Measurements from ENCODE around the gene CCDC51. TPM values are rescaled to one million over a fixed set of nuclear protein-coding genes. Genes with fewer than 3 reads are reported as not detected.
A peak's percentile ranks its signal among the peaks of the same experiment; 100 is the strongest.

CCDC51 gene
- polyA plus RNA-seq, 6 donors from 2014 or later: 4.1 to 14.8 (median 9.5) TPM

- no peaks in the 10 kb centered on the region for H3K36me3 Mint-ChIP-seq
- H3K27me3 Mint-ChIP-seq: no peaks in the 10 kb centered on the region
- peak overlapping the region in 1 of 6 donors; percentile 16 for H3K27ac Mint-ChIP-seq
- ATAC-seq (ENCODE audit: low read depth in 2 of 2) (no peak), DNase-seq (no peak)
- no peaks in the 10 kb centered on the region for H3K9me3 Mint-ChIP-seq
- H3K4me3 Mint-ChIP-seq: peak overlapping the region in 1 of 8 donors; percentile 24
- peaks cover 5% of the 10 kb centered on the region in 3 donors for H3K4me1 Mint-ChIP-seq
Measured at GRCh38 chr3:48460517-48460902, 20.6 kb upstream of the CCDC51 start.

- H3K4me3 Mint-ChIP-seq: no peak overlapping the region
- DNase-seq: no peak
- no peak for ATAC-seq (ENCODE audit: low read depth in 2 of 2)
- peak overlapping the region in 1 of 6 donors; percentile 33 for H3K27ac Mint-ChIP-seq
- no peaks in the 10 kb centered on the region for H3K4me1 Mint-ChIP-seq
- no peaks in the 10 kb centered on the region for H3K27me3 Mint-ChIP-seq
- H3K36me3 Mint-ChIP-seq: no peaks in the 10 kb centered on the region
- H3K9me3 Mint-ChIP-seq: no peaks in the 10 kb centered on the region
Measured at GRCh38 chr3:48459773-48460516, 20.0 kb upstream of the CCDC51 start.

- ATAC-seq (ENCODE audit: low read depth in 2 of 2) (no peak), DNase-seq (no peak)
- no peaks in the 10 kb centered on the region for H3K36me3 Mint-ChIP-seq
- H3K27ac Mint-ChIP-seq: no peak overlapping the region
- H3K27me3 Mint-ChIP-seq: no peaks in the 10 kb centered on the region
- no peaks in the 10 kb centered on the region for H3K9me3 Mint-ChIP-seq
- H3K4me1 Mint-ChIP-seq: no peaks in the 10 kb centered on the region
- no peak overlapping the region for H3K4me3 Mint-ChIP-seq
Measured at GRCh38 chr3:48459331-48459730, 19.4 kb upstream of the CCDC51 start.

GRCh38 chr3:48456456-48456855 lies 16.5 kb upstream of the CCDC51 start:
- Mint-ChIP-seq H3K4me1 (no peaks in the 10 kb centered on the region), H3K9me3 (no peaks in the 10 kb centered on the region), H3K4me3 (no peak overlapping the region), H3K36me3 (no peaks in the 10 kb centered on the region), H3K27ac (no peak overlapping the region), H3K27me3 (no peaks in the 10 kb centered on the region)
- DNase-seq (no peak), ATAC-seq (ENCODE audit: low read depth in 2 of 2) (no peak)

GRCh38 chr3:48451270-48451669 lies 11.4 kb upstream of the CCDC51 start:
- ATAC-seq (ENCODE audit: low read depth in 2 of 2) (no peak), DNase-seq (no peak)
- Mint-ChIP-seq H3K4me1 (peaks cover 14 to 23% (median 15%) of the 10 kb centered on the region in 3 donors), H3K27ac (no peak overlapping the region), H3K36me3 (no peaks in the 10 kb centered on the region), H3K27me3 (no peaks in the 10 kb centered on the region), H3K9me3 (no peaks in the 10 kb centered on the region), H3K4me3 (no peak overlapping the region)

GRCh38 chr3:48446425-48447193 lies 6.7 kb upstream of the CCDC51 start, which contains the start of gene ATRIP:
Gene ATRIP, plus strand, starts transcription at chr3:48446737. Its CDS starts 109 bp downstream, at chr3:48446846.
- DNase-seq (peak; percentile 86), ATAC-seq (ENCODE audit: low read depth in 2 of 2) (peak; percentile 99)
- Mint-ChIP-seq H3K4me1 (peaks cover 24 to 34% (median 32%) of the 10 kb centered on the region in 3 donors), H3K27me3 (no peaks in the 10 kb centered on the region), H3K27ac (peak within 1 kb of the TSS; percentile 89 to 98 (median 98)), H3K9me3 (no peaks in the 10 kb centered on the region), H3K4me3 (peak within 1 kb of the TSS; percentile 86 to 96 (median 94)), H3K36me3 (no peaks in the 10 kb centered on the region)

- Mint-ChIP-seq H3K4me3 (peak overlapping the region; percentile 86 to 96 (median 94)), H3K4me1 (peaks cover 28 to 38% (median 37%) of the 10 kb centered on the region in 3 donors)
- ATAC-seq (ENCODE audit: low read depth in 2 of 2): no peak
Measured at GRCh38 chr3:48446043-48446424, 6.1 kb upstream of the CCDC51 start.

GRCh38 chr3:48445277-48445882 lies 5.5 kb upstream of the CCDC51 start:
- no peaks in the 10 kb centered on the region for H3K27me3 Mint-ChIP-seq
- no peak for ATAC-seq (ENCODE audit: low read depth in 2 of 2)
- no peak for DNase-seq
- no peaks in the 10 kb centered on the region for H3K36me3 Mint-ChIP-seq
- peak overlapping the region in 5 of 6 donors; percentile 88 to 98 (median 98) for H3K27ac Mint-ChIP-seq
- H3K9me3 Mint-ChIP-seq: no peaks in the 10 kb centered on the region
- H3K4me3 Mint-ChIP-seq: peak overlapping the region; percentile 29 to 96 (median 93)
- peaks cover 29 to 44% (median 43%) of the 10 kb centered on the region in 3 donors for H3K4me1 Mint-ChIP-seq

More at GRCh38 chr3:48446043-48446424, 6.1 kb upstream of the CCDC51 start:
- no peak for DNase-seq
- no peaks in the 10 kb centered on the region for H3K9me3 Mint-ChIP-seq
- peak overlapping the region; percentile 88 to 98 (median 98) for H3K27ac Mint-ChIP-seq
- no peaks in the 10 kb centered on the region for H3K27me3 Mint-ChIP-seq
- no peaks in the 10 kb centered on the region for H3K36me3 Mint-ChIP-seq

GRCh38 chr3:48441940-48442339 lies 2.0 kb upstream of the CCDC51 start:
- ATAC-seq (ENCODE audit: low read depth in 2 of 2) (no peak), DNase-seq (no peak)
- Mint-ChIP-seq H3K27me3 (no peaks in the 10 kb centered on the region), H3K4me1 (peaks cover 42 to 61% (median 50%) of the 10 kb centered on the region in 3 donors), H3K27ac (peak overlapping the region in 5 of 6 donors; percentile 33 to 99 (median 82)), H3K36me3 (no peaks in the 10 kb centered on the region), H3K4me3 (peak overlapping the region in 7 of 8 donors; percentile 62 to 100 (median 96)), H3K9me3 (no peaks in the 10 kb centered on the region)

- Mint-ChIP-seq H3K36me3 (no peaks in the 10 kb centered on the region), H3K27ac (peak overlapping the region in 5 of 6 donors; percentile 91 to 100 (median 99)), H3K27me3 (no peaks in the 10 kb centered on the region), H3K9me3 (no peaks in the 10 kb centered on the region), H3K4me1 (peaks cover 31 to 51% (median 41%) of the 10 kb centered on the region in 3 donors), H3K4me3 (peak overlapping the region; percentile 89 to 100 (median 96))
- ATAC-seq (ENCODE audit: low read depth in 2 of 2): no peak
- peak; percentile 12 for DNase-seq
Measured at GRCh38 chr3:48440590-48440958, 655 bp upstream of the CCDC51 start.

- Mint-ChIP-seq H3K4me3 (peak overlapping the region in 2 of 8 donors; percentile 43 to 91), H3K36me3 (no peaks in the 10 kb centered on the region), H3K9me3 (no peaks in the 10 kb centered on the region), H3K27me3 (no peaks in the 10 kb centered on the region), H3K4me1 (peaks cover 30 to 47% (median 41%) of the 10 kb centered on the region in 3 donors), H3K27ac (peak overlapping the region in 5 of 6 donors; percentile 2 to 93 (median 68))
- ATAC-seq (ENCODE audit: low read depth in 2 of 2) (no peak), DNase-seq (no peak)
Measured at GRCh38 chr3:48437812-48438211, 2.1 kb downstream of the CCDC51 start.

GRCh38 chr3:48436855-48437254 lies 3.1 kb downstream of the CCDC51 start:
- no peak overlapping the region for H3K4me3 Mint-ChIP-seq
- DNase-seq (no peak), ATAC-seq (ENCODE audit: low read depth in 2 of 2) (no peak)
- no peaks in the 10 kb centered on the region for H3K36me3 Mint-ChIP-seq
- H3K27me3 Mint-ChIP-seq: no peaks in the 10 kb centered on the region
- H3K27ac Mint-ChIP-seq: no peak overlapping the region
- H3K4me1 Mint-ChIP-seq: peaks cover 30 to 43% (median 39%) of the 10 kb centered on the region in 3 donors
- no peaks in the 10 kb centered on the region for H3K9me3 Mint-ChIP-seq

GRCh38 chr3:48436477-48436787 lies 3.5 kb downstream of the CCDC51 start:
- no peak for DNase-seq
- no peak for ATAC-seq (ENCODE audit: low read depth in 2 of 2)
- Mint-ChIP-seq H3K4me1 (peaks cover 27 to 39% (median 38%) of the 10 kb centered on the region in 3 donors), H3K27me3 (no peaks in the 10 kb centered on the region), H3K4me3 (no peak overlapping the region), H3K36me3 (no peaks in the 10 kb centered on the region), H3K9me3 (no peaks in the 10 kb centered on the region), H3K27ac (no peak overlapping the region)
